ENCODE data around the gene NUDT4.
A peak's percentile ranks its signal among the peaks of the same experiment; 100 is the strongest.

NUDT4 gene

GRCh38 chr12:93356214-93356613, 21.5 kb upstream of the NUDT4 start:
- TF ChIP-seq CTCF (IDR thresholded peaks at IDR 0.05; ENCODE audit: low read depth, low read length): no peak
- in situ Hi-C loops (cut with HindIII; ENCODE audit: low sequenced_read_pairs): no loop called here
- DNase-seq (ENCODE audit: low read depth, low spot score): no peak
- H3K4me3 ChIP-seq (ENCODE audit: low read depth, low read length): no peak overlapping the region

GRCh38 chr12:93358058-93358457, 19.7 kb upstream of the NUDT4 start:
- no peak overlapping the region for H3K4me3 ChIP-seq (ENCODE audit: low read depth, low read length)
- no peak for TF ChIP-seq CTCF (IDR thresholded peaks at IDR 0.05; ENCODE audit: low read depth, low read length)
- DNase-seq (ENCODE audit: low read depth, low spot score): no peak
- in situ Hi-C loops (cut with HindIII; ENCODE audit: low sequenced_read_pairs): no loop called here

- DNase-seq (ENCODE audit: low read depth, low spot score): peak; percentile 18
- no peak overlapping the region for H3K4me3 ChIP-seq (ENCODE audit: low read depth, low read length)
- no peak for TF ChIP-seq CTCF (IDR thresholded peaks at IDR 0.05; ENCODE audit: low read depth, low read length)
- in situ Hi-C loops (cut with HindIII; ENCODE audit: low sequenced_read_pairs): no loop called here
These were observed 18.9 kb upstream of the NUDT4 start for GRCh38 chr12:93358821-93359220.

GRCh38 chr12:93360688-93361087, 17.0 kb upstream of the NUDT4 start:
- in situ Hi-C loops (cut with HindIII; ENCODE audit: low sequenced_read_pairs): no loop called here

GRCh38 chr12:93361151-93361919, 16.4 kb upstream of the NUDT4 start:
- no peak for TF ChIP-seq CTCF (IDR thresholded peaks at IDR 0.05; ENCODE audit: low read depth, low read length)
- H3K4me3 ChIP-seq (ENCODE audit: low read depth, low read length): no peak overlapping the region
- DNase-seq (ENCODE audit: low read depth, low spot score): peak; percentile 67
- in situ Hi-C loops (cut with HindIII; ENCODE audit: low sequenced_read_pairs): no loop called here

More at GRCh38 chr12:93360688-93361087, 17.0 kb upstream of the NUDT4 start:
- no peak for DNase-seq (ENCODE audit: low read depth, low spot score)
- no peak for TF ChIP-seq CTCF (IDR thresholded peaks at IDR 0.05; ENCODE audit: low read depth, low read length)
- H3K4me3 ChIP-seq (ENCODE audit: low read depth, low read length): no peak overlapping the region

GRCh38 chr12:93363841-93364297, 13.9 kb upstream of the NUDT4 start:
- DNase-seq (ENCODE audit: low read depth, low spot score): no peak
- no peak overlapping the region for H3K4me3 ChIP-seq (ENCODE audit: low read depth, low read length)
- TF ChIP-seq CTCF (IDR thresholded peaks at IDR 0.05; ENCODE audit: low read depth, low read length): no peak
- in situ Hi-C loops (cut with HindIII; ENCODE audit: low sequenced_read_pairs): no loop called here

Data from astrocyte of the spinal cord (primary cell).